Measurements from ENCODE around the gene WASF2. TPM values are rescaled to one million over a fixed set of nuclear protein-coding genes. Genes with fewer than 3 reads are reported as not detected.
A peak's percentile ranks its signal among the peaks of the same experiment; 100 is the strongest.

WASF2 gene
- total RNA-seq, 1 experiment from 2014 or later: 134 TPM

DNA sequence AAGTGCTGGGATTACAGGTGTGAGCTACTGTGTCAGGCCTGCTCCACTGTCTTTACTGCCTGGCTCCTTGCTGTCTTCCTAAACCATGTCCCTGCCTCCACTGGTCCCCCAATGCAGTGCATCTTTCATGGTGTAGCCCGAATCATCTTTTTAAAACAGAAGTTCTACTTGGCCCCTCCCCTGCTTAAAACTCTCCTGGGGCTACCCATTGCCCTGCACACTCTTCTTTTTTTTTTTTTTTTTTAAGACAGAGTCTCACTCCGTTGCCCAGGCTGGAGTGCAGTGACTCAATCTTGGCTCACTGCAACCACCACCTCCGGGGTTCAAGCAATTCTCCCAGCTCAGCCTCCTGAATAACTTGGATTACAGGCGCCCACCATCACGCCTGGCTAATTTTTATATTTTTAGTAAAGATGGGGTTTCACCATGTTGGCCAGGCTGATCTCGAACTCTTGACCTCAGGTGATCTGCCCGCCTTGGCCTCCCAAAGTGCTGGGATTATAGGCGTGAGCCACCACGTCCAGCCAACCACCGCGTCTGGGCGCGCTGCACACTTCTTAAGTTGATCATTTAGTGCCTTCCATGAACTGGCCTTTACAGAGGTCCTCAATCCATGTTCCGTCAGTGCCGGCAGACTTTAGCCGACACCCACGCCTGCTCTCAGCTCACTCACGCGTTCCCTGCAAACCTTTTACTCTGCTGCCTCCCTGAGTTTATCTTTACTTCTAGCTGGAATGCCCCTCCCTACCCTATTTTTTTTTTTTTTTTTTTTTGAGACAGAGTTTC is 117.8 kb downstream of the WASF2 start:
- TF ChIP-seq EZH2 (IDR thresholded peaks at IDR 0.05; ENCODE audit: low read depth) (no peak), CTCF (conservative IDR thresholded peaks at IDR 0.05) (no peak)
- ChIA-PET CTCF (interaction anchor here (1.0 kb wide), 1 partner anchor 73 kb away, joined by 3 read pairs; no protein-coding TSS in a partner anchor), POLR2A (ENCODE audit: unreplicated experiment) (interaction anchor here (0.7 kb wide), 1 partner anchor 34 kb away, joined by 15 read pairs; no protein-coding TSS in a partner anchor)
- no peaks in the 10 kb centered on the region for H3K9me3 ChIP-seq (ENCODE audit: insufficient read depth, low read depth)
- H3K79me2 ChIP-seq (ENCODE audit: low read depth): no peaks in the 10 kb centered on the region
- no peak overlapping the region for H3K4me2 ChIP-seq
- intact Hi-C loops (cut with micrococcal nuclease; ENCODE audit: unreplicated experiment): no loop called here
- DNase-seq: no peak
- no peaks in the 10 kb centered on the region for H3K9me2 ChIP-seq (ENCODE audit: insufficient read depth)
- H3K4me1 ChIP-seq (replicated peaks; ENCODE audit: insufficient read depth): 0 out of 2 replicates have a peak, but pooled peaks cover 1% of the 10 kb centered on the region
- no TSS peak for BruUV-seq (replicated peaks)
- no peaks in the 10 kb centered on the region for H3K27me3 ChIP-seq (ENCODE audit: insufficient read depth, low read depth)
- H3K27ac ChIP-seq: no peak overlapping the region
- H3K4me3 ChIP-seq: no peak overlapping the region
- no peak overlapping the region for H2AFZ ChIP-seq
- no peaks in the 10 kb centered on the region for H3K36me3 ChIP-seq (ENCODE audit: low read depth)
- H3F3A ChIP-seq (ENCODE audit: insufficient read depth, low read depth): no peaks in the 10 kb centered on the region
- no peaks in the 10 kb centered on the region for H4K20me1 ChIP-seq (ENCODE audit: insufficient read depth)

DNA sequence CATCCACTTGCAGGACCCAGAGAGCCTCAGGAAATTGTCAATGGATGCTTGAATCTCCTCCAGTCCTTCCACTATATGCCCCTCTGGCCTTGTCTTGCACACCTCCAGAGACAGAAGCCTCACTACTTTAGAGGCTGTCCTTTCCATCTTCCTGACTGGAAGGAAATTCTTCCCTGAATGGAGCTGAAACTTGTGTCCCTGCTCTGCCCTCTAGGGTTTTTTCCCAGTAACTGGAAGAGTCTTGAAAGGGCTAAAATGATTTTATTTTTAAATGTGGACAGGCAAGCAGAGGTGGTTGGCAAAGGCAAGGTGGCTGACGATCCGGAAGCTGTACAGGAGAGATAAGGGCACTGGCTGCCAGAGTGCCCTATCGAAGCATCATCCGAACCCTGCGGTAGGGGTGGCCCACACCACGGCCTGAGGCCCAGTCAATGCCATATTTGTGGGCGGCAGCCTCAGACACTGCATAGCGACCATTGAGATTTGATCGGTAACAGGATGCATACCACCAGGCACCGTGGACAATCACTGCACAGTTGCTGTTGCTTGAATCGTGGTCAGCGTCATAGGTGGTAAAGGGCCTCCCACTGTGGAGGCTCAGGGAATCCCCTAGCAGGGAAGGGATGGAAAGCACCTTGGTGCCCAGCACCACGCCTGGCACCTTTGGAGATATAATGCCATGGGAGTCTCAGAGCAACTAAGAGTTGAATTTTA is 120.9 kb downstream of the WASF2 start:
- no peak overlapping the region for H3K4me2 ChIP-seq
- TF ChIP-seq EZH2 (IDR thresholded peaks at IDR 0.05; ENCODE audit: low read depth) (no peak), CTCF (conservative IDR thresholded peaks at IDR 0.05) (peak; percentile 36; the same call in 1 of the 2 replicates)
- no peaks in the 10 kb centered on the region for H3K36me3 ChIP-seq (ENCODE audit: low read depth)
- ChIA-PET CTCF (interaction anchor here (0.8 kb wide), 1 partner anchor 13 kb away, joined by 4 read pairs; no protein-coding TSS in a partner anchor), POLR2A (ENCODE audit: unreplicated experiment) (interaction anchor here (1.0 kb wide), 1 partner anchor 26 kb away, joined by 9 read pairs; no protein-coding TSS in a partner anchor)
- BruUV-seq (replicated peaks): no TSS peak
- DNase-seq: no peak
- no peaks in the 10 kb centered on the region for H3K79me2 ChIP-seq (ENCODE audit: low read depth)
- H3K9me2 ChIP-seq (ENCODE audit: insufficient read depth): no peaks in the 10 kb centered on the region
- H3K27ac ChIP-seq: no peak overlapping the region
- no peaks in the 10 kb centered on the region for H3F3A ChIP-seq (ENCODE audit: insufficient read depth, low read depth)
- H4K20me1 ChIP-seq (ENCODE audit: insufficient read depth): no peaks in the 10 kb centered on the region
- no peaks in the 10 kb centered on the region for H3K27me3 ChIP-seq (ENCODE audit: insufficient read depth, low read depth)
- H2AFZ ChIP-seq: no peak overlapping the region
- intact Hi-C loops (cut with micrococcal nuclease; ENCODE audit: unreplicated experiment): loop anchor here (5.0 kb wide), 1 partner anchor 47 kb away; the partner anchor contains the start of gene TMEM222
- no peak overlapping the region for H3K4me3 ChIP-seq
- H3K4me1 ChIP-seq (replicated peaks; ENCODE audit: insufficient read depth): peaks cover 9% of the 10 kb centered on the region; the same call in 1 of the 2 replicates
- H3K9me3 ChIP-seq (ENCODE audit: insufficient read depth, low read depth): no peaks in the 10 kb centered on the region

DNA sequence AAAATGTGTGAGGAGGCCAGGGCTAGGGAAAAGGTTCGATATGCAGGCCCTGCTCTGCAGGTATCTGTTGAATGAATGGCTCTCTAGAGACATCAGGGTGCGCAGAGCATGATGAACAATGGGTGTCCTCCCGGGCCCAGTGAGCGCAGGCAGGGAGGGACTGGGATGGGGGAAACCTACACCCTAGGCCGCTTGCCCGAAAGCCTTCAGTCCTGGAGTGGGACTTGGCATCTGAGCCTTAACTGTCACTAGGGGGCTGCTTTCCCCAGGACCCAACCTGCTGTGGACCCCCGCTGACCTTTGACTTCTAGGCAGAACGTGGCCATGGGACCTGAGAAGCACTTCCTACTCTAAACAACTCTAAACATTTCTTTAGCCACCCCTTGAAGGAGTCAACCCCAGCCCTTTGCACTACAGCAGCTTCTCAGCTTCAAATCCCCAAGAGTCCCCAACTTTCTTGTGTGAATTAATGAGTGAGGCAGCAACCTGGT is 122.8 kb downstream of the WASF2 start:
- H3K27me3 ChIP-seq (ENCODE audit: insufficient read depth, low read depth): no peaks in the 10 kb centered on the region
- ChIA-PET CTCF (interaction anchor here (0.6 to 1.1 kb wide), 4 partner anchors 11 to 67 kb away, joined by 3 to 7 read pairs (median 3); no protein-coding TSS in a partner anchor), POLR2A (ENCODE audit: unreplicated experiment) (interaction anchor here (0.6 kb wide), 1 partner anchor 437 kb away, joined by 17 read pairs; no protein-coding TSS in a partner anchor)
- H3K4me2 ChIP-seq: peak overlapping the region; percentile 87
- no peaks in the 10 kb centered on the region for H3K9me2 ChIP-seq (ENCODE audit: insufficient read depth)
- intact Hi-C loops (cut with micrococcal nuclease; ENCODE audit: unreplicated experiment): loop anchor here (2.0 to 5.0 kb wide), 2 partner anchors 16 to 45 kb away; partner anchors contain the start of genes CD164L2 and TMEM222
- H3K36me3 ChIP-seq (ENCODE audit: low read depth): no peaks in the 10 kb centered on the region
- H4K20me1 ChIP-seq (ENCODE audit: insufficient read depth): no peaks in the 10 kb centered on the region
- TSS peak; percentile 60 for BruUV-seq (replicated peaks)
- TF ChIP-seq EZH2 (IDR thresholded peaks at IDR 0.05; ENCODE audit: low read depth): no peak
- TF ChIP-seq CTCF (conservative IDR thresholded peaks at IDR 0.05): no peak
- peak overlapping the region; percentile 99; the same call in 1 of the 2 replicates for H2AFZ ChIP-seq
- peaks cover 9% of the 10 kb centered on the region; the same call in 1 of the 2 replicates for H3K4me1 ChIP-seq (replicated peaks; ENCODE audit: insufficient read depth)
- no peak overlapping the region for H3K27ac ChIP-seq
- H3K9me3 ChIP-seq (ENCODE audit: insufficient read depth, low read depth): no peaks in the 10 kb centered on the region
- no peaks in the 10 kb centered on the region for H3K79me2 ChIP-seq (ENCODE audit: low read depth)
- DNase-seq: no peak
- H3F3A ChIP-seq (ENCODE audit: insufficient read depth, low read depth): no peaks in the 10 kb centered on the region
- H3K4me3 ChIP-seq: peak overlapping the region; percentile 70; the same call in 1 of the 2 replicates

Measured in PC-9 (cell line).